Osteoblast (primary cell): ENCODE data around the gene PRR23E. TPM values are rescaled to one million over a fixed set of nuclear protein-coding genes. Genes with fewer than 3 reads are reported as not detected.

Experiments
- DNase-seq: peaks from one replicate; pipeline ENCODE4 v3.0.0; 2011; ENCODE audit warnings: low spot score, mixed read lengths; ENCODE audit not compliant: insufficient read length; ENCODE audit errors: missing footprints
- H2AFZ ChIP-seq: 2 replicates; pipeline ENCODE4 v1.6.0; 2011; ENCODE audit warnings: mild to moderate bottlenecking, low read length
- H3K27ac ChIP-seq: 2 replicates; pipeline ENCODE4 v1.5.1; 2011; ENCODE audit warnings: mild to moderate bottlenecking, low read depth, low read length, moderate library complexity
- H3K27me3 ChIP-seq: 2 replicates; pipeline ENCODE4 v1.6.0; 2012; ENCODE audit warnings: mild to moderate bottlenecking, control low read depth, inconsistent platforms, low read length, moderate library complexity; ENCODE audit not compliant: insufficient read depth
- H3K36me3 ChIP-seq: 2 replicates; pipeline ENCODE4 v1.5.1; 2011; ENCODE audit warnings: mild to moderate bottlenecking, low read length, control low read depth, moderate library complexity; ENCODE audit not compliant: insufficient read depth
- H3K4me1 ChIP-seq: 2 replicates; pipeline ENCODE4 v1.5.1; 2011; ENCODE audit warnings: mild to moderate bottlenecking, low read length, control low read depth, moderate library complexity; ENCODE audit not compliant: insufficient read depth
- H3K4me2 ChIP-seq: 2 replicates; pipeline ENCODE4 v1.6.0; 2011; ENCODE audit warnings: mild to moderate bottlenecking, low read length; ENCODE audit not compliant: insufficient read depth
- H3K4me3 ChIP-seq: fragments of 200-600 bp; sonication (generic); 3 replicates; pipeline ENCODE4 v1.5.1; 2012; ENCODE audit warnings: mild to moderate bottlenecking, low read length, inconsistent platforms; ENCODE audit not compliant: insufficient read depth
- H3K79me2 ChIP-seq: 2 replicates; pipeline ENCODE4 v1.6.0; 2012; ENCODE audit warnings: mild to moderate bottlenecking, low read length, control low read depth, inconsistent platforms; ENCODE audit not compliant: insufficient read depth
- H3K9me3 ChIP-seq: 2 replicates; pipeline ENCODE4 v1.5.1; 2011; ENCODE audit warnings: low read depth, low read length, control low read depth
- H4K20me1 ChIP-seq: 2 replicates; pipeline ENCODE4 v1.6.0; 2012; ENCODE audit warnings: mild to moderate bottlenecking, low read length, control low read depth; ENCODE audit not compliant: insufficient read depth
- CTCF ChIP-seq: IDR thresholded peaks from 2 replicates; pipeline ENCODE4 v1.5.1; 2011; ENCODE audit warnings: mild to moderate bottlenecking, low read depth, low read length, moderate library complexity; ENCODE audit errors: extremely low read depth
- total RNA-seq: library from RNA; depleted of rRNA; stranded (reverse); fragments of >200 nt; gene quantifications from 2 replicates; pipeline ENCODE4 v1.2.3, GENCODE V29; 2012

Gene PRR23E
- total RNA-seq, 1 donor: not detected

- Histone ChIP-seq H3K9me3 (peaks cover 2% of the 10 kb centered on the region), H3K27me3 (no peaks in the 10 kb centered on the region), H3K36me3 (no peaks in the 10 kb centered on the region), H3K4me1 (peaks cover 10% of the 10 kb centered on the region), H3K27ac (no peak overlapping the region), H3K4me2 (no peak overlapping the region), H4K20me1 (no peaks in the 10 kb centered on the region), H2AFZ (no peak overlapping the region), H3K79me2 (no peaks in the 10 kb centered on the region), H3K4me3 (no peak overlapping the region)
- TF ChIP-seq CTCF: no peak
- no peak for DNase-seq
Measured at GRCh38 chr3:127147291-127147885, 45.5 kb upstream of the PRR23E start.

GRCh38 chr3:127149621-127150310, 43.2 kb upstream of the PRR23E start:
- Histone ChIP-seq H3K4me3 (no peak overlapping the region), H3K36me3 (no peaks in the 10 kb centered on the region), H3K27ac (no peak overlapping the region), H3K4me2 (no peak overlapping the region), H4K20me1 (no peaks in the 10 kb centered on the region), H3K9me3 (no peaks in the 10 kb centered on the region), H3K79me2 (no peaks in the 10 kb centered on the region), H3K27me3 (no peaks in the 10 kb centered on the region), H3K4me1 (peaks cover 11% of the 10 kb centered on the region), H2AFZ (no peak overlapping the region)
- DNase-seq: no peak
- TF ChIP-seq CTCF: no peak

GRCh38 chr3:127150513-127151250, 42.2 kb upstream of the PRR23E start:
- Histone ChIP-seq H3K4me2 (no peak overlapping the region), H3K27me3 (no peaks in the 10 kb centered on the region), H3K79me2 (no peaks in the 10 kb centered on the region), H3K27ac (no peak overlapping the region), H4K20me1 (no peaks in the 10 kb centered on the region), H2AFZ (no peak overlapping the region), H3K4me1 (peaks cover 11% of the 10 kb centered on the region), H3K36me3 (no peaks in the 10 kb centered on the region), H3K4me3 (no peak overlapping the region), H3K9me3 (no peaks in the 10 kb centered on the region)
- no peak for DNase-seq
- no peak for TF ChIP-seq CTCF

GRCh38 chr3:127151251-127151564, 41.7 kb upstream of the PRR23E start:
- Histone ChIP-seq H2AFZ (no peak overlapping the region), H3K79me2 (no peaks in the 10 kb centered on the region), H3K4me3 (no peak overlapping the region), H4K20me1 (no peaks in the 10 kb centered on the region), H3K36me3 (no peaks in the 10 kb centered on the region), H3K27me3 (no peaks in the 10 kb centered on the region), H3K4me1 (peaks cover 11% of the 10 kb centered on the region), H3K4me2 (no peak overlapping the region), H3K9me3 (no peaks in the 10 kb centered on the region), H3K27ac (no peak overlapping the region)
- no peak for DNase-seq
- no peak for TF ChIP-seq CTCF
